ENCODE measurements around the gene NATD1.

NATD1 gene

DNA sequence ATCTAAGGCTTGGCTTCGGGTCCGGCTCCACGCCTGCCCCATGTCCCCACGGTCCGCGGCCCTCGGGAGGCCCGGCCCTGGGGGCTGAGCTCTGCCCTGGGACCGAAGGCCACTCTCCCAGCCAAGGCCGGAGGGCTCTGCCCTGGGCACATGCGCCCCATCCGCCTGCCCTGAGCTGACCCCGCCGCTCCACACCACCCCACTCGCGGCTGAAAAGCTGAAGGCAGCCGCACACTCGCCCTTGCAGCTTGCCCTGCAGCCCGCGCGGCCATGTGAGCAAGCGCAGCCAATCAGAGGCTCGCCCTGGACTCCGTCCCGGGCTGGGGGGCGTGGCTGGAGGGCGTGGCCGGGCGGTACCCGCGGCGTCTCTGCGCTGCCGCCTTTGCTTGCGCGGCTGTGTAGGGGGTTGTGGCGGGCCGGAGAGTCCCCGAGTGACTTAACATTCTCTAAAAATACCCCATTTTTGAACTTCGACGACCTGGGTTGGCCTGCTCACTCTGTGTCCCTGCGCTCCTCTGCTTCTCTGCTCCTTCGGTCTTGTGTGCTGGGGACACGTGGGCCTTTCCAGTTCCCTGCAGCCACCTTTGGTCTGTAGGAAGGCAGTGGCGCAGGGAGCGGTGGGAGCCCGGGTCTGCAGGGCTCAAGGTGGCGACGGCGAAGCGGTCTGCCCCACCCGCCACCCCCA lies 22.5 kb upstream of the NATD1 start:
- peak; percentile 98 for DNase-seq (ENCODE audit: low spot score)

- no peak for DNase-seq (ENCODE audit: low spot score)
These were observed 21.9 kb upstream of the NATD1 start for GRCh38 chr17:21275047-21275578.

DNA sequence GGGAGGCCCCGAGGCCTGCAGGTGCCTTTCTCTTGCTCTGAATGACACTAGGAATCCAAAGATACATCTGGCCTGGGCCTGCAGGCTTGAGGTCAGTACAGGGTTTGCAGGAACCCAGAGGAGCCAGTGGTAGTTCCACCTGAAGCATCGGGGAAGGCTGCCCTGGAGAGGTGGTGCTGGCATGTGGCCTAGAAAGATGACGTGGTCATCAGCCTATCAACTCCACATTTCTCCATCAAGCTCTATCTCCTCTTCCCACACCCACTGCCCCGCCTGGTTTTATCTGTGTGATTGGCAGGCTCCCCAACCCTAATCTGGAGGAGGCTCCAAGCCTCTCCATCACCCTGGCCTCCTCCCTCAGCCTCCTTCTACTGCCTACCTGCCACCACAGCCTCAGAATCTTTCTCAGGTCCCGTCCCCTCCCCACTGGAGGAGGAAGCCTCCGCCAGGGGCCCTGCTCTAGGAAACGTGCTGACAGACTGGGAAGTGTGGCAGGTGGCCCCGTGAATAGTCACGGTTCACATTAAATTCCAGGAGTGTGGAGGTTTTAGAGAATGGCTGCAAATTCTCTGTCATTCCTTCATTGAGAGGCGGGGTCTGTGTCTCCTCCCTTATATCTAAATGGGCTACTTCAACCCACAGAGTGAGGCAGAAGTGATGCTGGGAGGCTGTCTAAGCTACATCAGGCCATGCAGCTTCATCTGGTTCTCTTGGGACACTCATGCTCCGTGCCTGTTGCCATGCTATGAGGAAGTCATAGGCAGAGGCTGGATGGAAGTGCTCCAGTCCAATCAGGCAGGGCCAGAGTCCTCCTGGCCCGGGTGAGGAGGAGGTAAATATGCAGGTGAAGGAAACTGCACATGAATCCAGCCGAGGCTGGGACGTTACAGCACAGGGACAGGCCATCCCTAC lies 19.9 kb upstream of the NATD1 start:
- DNase-seq (ENCODE audit: low spot score) = no peak

- DNase-seq (ENCODE audit: low spot score) = no peak
These were observed 19.0 kb upstream of the NATD1 start for GRCh38 chr17:21272250-21272649.

- DNase-seq (ENCODE audit: low spot score) = no peak
These were observed 18.4 kb upstream of the NATD1 start for GRCh38 chr17:21271454-21272183.

DNA sequence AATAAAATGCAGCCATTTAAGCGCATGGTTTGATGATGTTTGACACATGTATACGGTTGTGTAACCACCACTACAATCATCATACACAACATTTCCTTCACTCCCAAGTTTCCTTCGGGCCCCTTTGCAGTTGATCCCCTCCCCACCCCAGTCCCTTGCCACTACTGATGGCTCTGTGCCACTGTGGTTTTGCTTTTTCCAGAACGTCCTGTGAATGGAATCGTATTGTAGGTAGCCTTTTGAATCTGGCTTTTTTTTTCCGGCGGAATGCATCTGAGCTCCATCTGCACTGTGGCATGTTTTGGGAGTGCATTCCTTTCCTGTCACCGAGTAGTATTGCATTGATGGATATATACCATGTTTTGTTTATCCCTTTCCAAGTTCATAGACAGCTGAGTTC lies 16.2 kb upstream of the NATD1 start:
- no peak for DNase-seq (ENCODE audit: low spot score)

DNA sequence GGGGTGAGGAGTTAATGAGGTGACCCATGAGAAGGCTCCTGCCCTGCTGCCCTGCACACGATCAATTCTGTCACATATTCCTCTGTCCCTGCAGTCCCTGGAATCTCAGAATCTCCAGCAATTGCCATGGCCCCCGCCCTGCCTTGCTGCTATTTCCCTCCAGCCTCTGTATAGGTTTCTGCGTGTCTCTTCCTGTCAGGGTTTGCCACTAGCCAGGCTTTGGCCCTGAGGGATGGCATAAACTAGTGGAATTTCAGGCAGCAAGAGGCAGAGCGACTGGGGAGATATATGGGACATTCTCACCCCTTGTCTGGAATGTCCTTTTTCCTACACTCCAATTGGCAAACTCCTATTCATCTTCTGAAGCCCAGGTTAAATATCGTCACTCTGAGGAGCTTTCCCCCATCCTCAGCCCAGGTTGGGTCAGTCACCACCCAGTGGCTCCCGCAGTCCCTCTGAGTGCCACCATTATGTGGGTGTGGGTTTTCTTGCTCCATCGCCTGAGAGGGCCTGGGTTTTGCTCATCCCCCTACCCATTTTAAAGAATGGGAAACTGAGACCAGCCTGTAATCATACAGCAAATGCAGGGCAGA lies 15.5 kb upstream of the NATD1 start:
- DNase-seq (ENCODE audit: low spot score) = no peak

DNA sequence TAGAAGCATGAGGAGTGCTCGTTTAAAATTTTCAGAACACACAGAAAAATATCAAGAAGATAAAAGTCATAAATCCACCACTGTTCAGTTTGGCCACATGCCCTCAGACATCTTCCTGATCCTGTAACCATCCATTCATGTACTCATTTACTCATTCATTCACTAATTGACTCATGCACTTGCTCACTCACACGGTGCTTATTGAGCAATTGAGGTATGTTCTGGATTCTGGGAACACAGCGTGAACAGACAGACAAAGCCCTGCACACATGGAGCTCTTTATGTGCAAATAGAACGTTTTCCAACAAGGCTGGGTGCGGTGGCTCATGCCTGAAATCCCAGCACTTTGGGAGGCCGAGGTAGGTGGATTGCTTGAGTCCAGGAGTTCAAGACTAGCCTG lies 10.2 kb upstream of the NATD1 start:
- DNase-seq (ENCODE audit: low spot score) = no peak

DNA sequence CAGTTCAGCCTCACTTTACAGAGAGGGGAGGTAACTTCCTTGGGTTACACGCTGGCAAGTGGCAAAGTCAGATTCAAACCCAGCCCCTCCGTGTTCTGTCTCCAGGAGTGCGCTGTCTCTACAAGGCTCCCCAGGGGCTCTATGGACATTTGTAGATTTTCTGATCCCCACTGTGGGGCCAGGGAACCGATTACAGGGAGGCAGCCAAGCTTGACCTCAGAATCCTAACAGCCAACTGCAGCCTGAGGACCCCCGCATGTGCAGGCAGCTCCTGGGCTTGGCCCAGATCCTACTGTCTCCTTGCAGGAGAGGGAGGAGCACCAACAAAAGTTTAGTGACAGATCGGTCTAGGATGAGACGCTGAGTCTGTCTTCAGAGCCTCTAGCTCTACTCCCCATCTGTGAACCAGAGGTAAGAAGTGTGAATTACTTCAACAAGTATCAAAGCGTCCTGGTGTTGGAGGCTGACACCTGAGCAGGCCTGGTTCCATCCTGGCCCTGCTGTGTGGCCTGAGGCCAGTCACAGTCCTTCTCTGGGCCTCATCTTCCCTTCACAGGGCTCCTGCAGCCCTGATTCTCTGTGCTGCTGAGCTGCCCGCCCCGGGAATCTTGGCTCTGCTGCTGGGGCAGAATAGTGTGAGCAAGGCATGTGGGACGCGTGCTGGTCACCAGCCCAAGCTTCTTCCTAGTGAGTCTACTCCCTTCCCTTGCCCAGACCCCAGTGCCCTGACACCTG lies 9.2 kb upstream of the NATD1 start:
- no peak for DNase-seq (ENCODE audit: low spot score)

- DNase-seq (ENCODE audit: low spot score) = no peak
These were observed 5.4 kb upstream of the NATD1 start for GRCh38 chr17:21258593-21258992.

GRCh38 chr17:21253646-21254441 lies 634 bp upstream of the NATD1 start:
- DNase-seq (ENCODE audit: low spot score) = no peak

DNA sequence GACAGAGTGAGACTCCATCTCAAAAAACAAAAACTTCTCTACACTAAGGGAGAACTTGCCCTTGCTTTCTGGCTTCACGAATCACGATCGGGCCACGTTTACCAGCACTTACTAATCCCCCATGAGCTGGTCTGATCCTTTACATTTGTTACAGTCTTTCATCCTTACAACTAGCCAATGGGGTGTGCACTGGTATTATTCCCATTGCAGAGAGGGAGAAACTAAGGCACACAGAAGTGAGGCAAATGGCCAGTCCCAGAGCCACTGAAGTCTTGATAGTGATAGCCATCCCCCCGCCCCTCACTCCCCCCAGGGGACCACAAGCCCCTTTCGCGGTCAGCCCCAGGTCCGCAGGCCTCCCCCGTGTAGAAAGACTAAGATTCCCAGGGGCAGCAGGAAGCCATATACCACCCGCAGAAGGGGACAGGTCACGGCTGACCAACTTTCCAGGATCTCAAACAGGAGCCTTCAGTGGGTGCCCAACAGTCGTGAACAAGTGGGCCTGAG lies 868 bp downstream of the NATD1 start:
- DNase-seq (ENCODE audit: low spot score) = no peak

DNA sequence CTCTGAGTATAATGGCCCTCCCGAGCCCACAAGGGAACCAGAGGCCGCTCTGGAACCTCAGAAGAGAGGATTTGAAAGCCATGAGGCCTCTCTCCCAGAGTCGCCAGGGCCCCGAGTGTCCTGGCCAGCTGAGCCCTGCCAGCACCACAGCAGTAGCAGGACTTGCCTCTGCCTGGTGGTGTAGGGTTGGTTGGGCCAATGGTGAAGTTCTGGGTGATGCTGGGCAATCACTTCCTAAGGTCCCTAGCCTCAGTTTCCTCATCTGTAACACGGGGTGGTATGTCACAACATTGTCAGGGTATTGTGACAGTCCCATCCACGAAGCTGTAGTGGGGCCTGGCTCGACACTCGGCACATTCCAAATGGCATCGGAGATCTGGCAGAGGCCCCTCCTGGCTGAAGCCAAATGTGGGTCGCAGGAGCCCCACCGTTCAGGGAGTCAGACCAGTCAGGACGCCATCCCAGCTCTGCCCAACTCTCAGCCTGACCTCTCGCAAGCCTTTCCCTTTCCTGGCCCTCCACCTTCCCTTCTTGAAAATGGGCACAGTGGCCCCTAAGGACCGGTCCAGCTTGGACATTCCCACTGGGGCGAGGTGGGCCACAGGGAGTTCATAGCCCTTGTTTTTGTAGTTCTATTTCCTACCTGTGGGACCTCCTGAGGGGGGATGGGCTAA lies 1.7 kb downstream of the NATD1 start:
- DNase-seq (ENCODE audit: low spot score) = no peak

DNA sequence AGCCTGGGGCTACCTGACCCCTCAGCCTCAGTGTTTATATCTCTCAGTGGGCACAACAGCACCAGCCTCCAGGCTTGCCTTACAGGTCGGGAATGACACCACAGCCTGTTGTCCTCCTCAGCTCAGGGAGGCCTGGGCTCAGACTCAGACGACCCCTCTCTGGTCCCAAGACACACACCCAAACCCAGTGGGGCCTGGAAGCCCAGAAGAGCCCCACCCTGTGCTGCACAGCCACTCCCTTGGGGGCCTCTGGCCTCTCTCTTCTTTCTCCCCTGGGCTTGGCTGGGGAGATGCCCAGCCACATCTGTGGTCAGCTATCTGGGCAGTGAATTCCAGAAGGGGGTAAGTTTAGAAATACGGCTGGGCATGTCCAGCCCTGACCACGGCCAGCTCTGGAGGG lies 2.4 kb downstream of the NATD1 start:
- no peak for DNase-seq (ENCODE audit: low spot score)

DNA sequence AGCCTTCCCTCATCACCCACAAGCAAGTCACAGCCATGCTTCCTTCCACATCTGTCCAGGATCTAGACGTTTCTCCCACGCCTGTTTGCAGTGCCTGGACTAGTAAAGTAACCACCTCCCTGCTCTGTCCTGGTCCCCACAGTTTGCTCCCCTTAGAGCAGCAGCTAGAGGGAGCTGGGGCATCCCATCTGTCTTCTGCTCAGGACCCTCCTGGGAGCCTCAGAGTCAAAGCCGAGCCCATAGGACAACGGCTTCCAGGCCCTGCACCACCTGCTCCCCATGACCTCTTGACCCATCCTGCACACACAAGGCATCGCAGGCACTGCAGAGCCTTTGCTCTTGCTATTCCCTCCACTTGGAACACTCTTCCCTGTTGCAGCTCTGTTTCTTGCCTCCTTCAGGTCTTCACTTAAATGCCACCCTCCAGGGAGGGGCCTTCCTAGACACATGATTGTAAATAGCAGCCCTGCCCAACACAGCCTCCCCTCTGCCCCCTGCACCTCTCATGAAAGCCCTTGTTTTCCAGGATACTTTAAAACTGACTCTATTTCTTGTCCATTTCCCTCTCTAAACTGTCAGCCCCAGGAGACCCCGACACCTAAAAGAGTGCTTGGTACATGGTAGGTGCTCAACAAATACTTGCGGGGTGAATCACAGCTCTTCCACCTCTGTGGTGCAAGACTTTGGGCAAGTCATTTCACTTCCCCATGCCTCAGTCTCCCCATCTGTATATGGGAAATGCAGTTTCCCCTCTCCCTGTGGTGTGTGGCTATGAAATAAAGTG lies 3.1 kb downstream of the NATD1 start:
- DNase-seq (ENCODE audit: low spot score) = no peak

- no peak for DNase-seq (ENCODE audit: low spot score)
These were observed 4.0 kb downstream of the NATD1 start for GRCh38 chr17:21249086-21249795.

GRCh38 chr17:21248500-21248899 lies 4.7 kb downstream of the NATD1 start:
- DNase-seq (ENCODE audit: low spot score) = no peak

GRCh38 chr17:21247552-21248258 lies 5.5 kb downstream of the NATD1 start:
- DNase-seq (ENCODE audit: low spot score) = no peak
